Mucosa of rectum (tissue), 2 donors: ENCODE results near the gene PPP2R2C.

Source experiments
- H3K27ac ChIP-seq, 2 donors: one replicate each; pipeline ENCODE4 v1.7.0; 2013; ENCODE audit warnings: inconsistent platforms in 2 of 2, low read depth in 2 of 2, low read length in 2 of 2
- H3K27me3 ChIP-seq, 2 donors: one replicate each; pipeline ENCODE4 v1.7.0; 2013; ENCODE audit warnings: low read length in 2 of 2; ENCODE audit not compliant: control insufficient read depth in 2 of 2, insufficient read depth in 2 of 2
- H3K36me3 ChIP-seq, 2 donors: one replicate each; pipeline ENCODE4 v1.7.0; 2013; ENCODE audit warnings: low read length in 2 of 2; ENCODE audit not compliant: control insufficient read depth in 2 of 2, insufficient read depth in 2 of 2
- H3K4me1 ChIP-seq, 2 donors: one replicate each; pipeline ENCODE4 v1.7.0; 2013; ENCODE audit warnings: low read length in 2 of 2, mild to moderate bottlenecking in 1 of 2; ENCODE audit not compliant: control insufficient read depth in 2 of 2, insufficient read depth in 2 of 2
- H3K4me3 ChIP-seq, 2 donors: one replicate each; pipeline ENCODE4 v1.7.0; 2013; ENCODE audit warnings: low read length in 2 of 2
- H3K9ac ChIP-seq, 2 donors: one replicate each; pipeline ENCODE4 v1.7.0; 2013; ENCODE audit warnings: low read length in 2 of 2, low read depth in 1 of 2, mild to moderate bottlenecking in 1 of 2
- H3K9me3 ChIP-seq, 2 donors: one replicate each; pipeline ENCODE4 v1.7.0; 2013; ENCODE audit warnings: low read length in 2 of 2; ENCODE audit not compliant: control insufficient read depth in 2 of 2
- donor health status: healthy.
- donor health status: Normal muscosa, but diverticular disease.

PPP2R2C gene

GRCh38 chr4:6318206-6318605 is 154.2 kb downstream of the PPP2R2C start:
- H3K27me3 ChIP-seq: no peaks in the 10 kb centered on the region
- no peak overlapping the region for H3K4me3 ChIP-seq
- H3K27ac ChIP-seq: no peak overlapping the region
- no peaks in the 10 kb centered on the region for H3K36me3 ChIP-seq
- H3K9ac ChIP-seq: no peak overlapping the region
- no peaks in the 10 kb centered on the region for H3K9me3 ChIP-seq
- H3K4me1 ChIP-seq: peaks cover 0 to 3% of the 10 kb centered on the region in 2 donors

GRCh38 chr4:6316461-6317003 is 155.9 kb downstream of the PPP2R2C start:
- Histone ChIP-seq H3K27ac (no peak overlapping the region), H3K9ac (no peak overlapping the region), H3K36me3 (no peaks in the 10 kb centered on the region), H3K4me1 (peaks cover 0 to under 1% of the 10 kb centered on the region in 2 donors), H3K4me3 (no peak overlapping the region), H3K9me3 (no peaks in the 10 kb centered on the region), H3K27me3 (no peaks in the 10 kb centered on the region)

GRCh38 chr4:6313216-6313615 is 159.2 kb downstream of the PPP2R2C start:
- H3K27ac ChIP-seq: no peak overlapping the region
- no peaks in the 10 kb centered on the region for H3K27me3 ChIP-seq
- no peak overlapping the region for H3K4me3 ChIP-seq
- no peaks in the 10 kb centered on the region for H3K9me3 ChIP-seq
- H3K36me3 ChIP-seq: no peaks in the 10 kb centered on the region
- H3K9ac ChIP-seq: no peak overlapping the region
- no peaks in the 10 kb centered on the region for H3K4me1 ChIP-seq

- H3K9ac ChIP-seq: no peak overlapping the region
- no peak overlapping the region for H3K27ac ChIP-seq
- H3K4me3 ChIP-seq: no peak overlapping the region
- H3K27me3 ChIP-seq: peaks cover 0 to 4% of the 10 kb centered on the region in 2 donors
- H3K9me3 ChIP-seq: no peaks in the 10 kb centered on the region
- no peaks in the 10 kb centered on the region for H3K4me1 ChIP-seq
- H3K36me3 ChIP-seq: no peaks in the 10 kb centered on the region
Observed at GRCh38 chr4:6309777-6310176, 162.6 kb downstream of the PPP2R2C start.

GRCh38 chr4:6308899-6309643 is 163.3 kb downstream of the PPP2R2C start:
- Histone ChIP-seq H3K4me1 (no peaks in the 10 kb centered on the region), H3K27ac (no peak overlapping the region), H3K9ac (no peak overlapping the region), H3K9me3 (no peaks in the 10 kb centered on the region), H3K4me3 (no peak overlapping the region), H3K27me3 (peaks cover 0 to 4% of the 10 kb centered on the region in 2 donors), H3K36me3 (peaks cover 0 to 3% of the 10 kb centered on the region in 2 donors)

- Histone ChIP-seq H3K27ac (no peak overlapping the region), H3K4me1 (no peaks in the 10 kb centered on the region), H3K9ac (no peak overlapping the region), H3K4me3 (no peak overlapping the region), H3K27me3 (peaks cover 0 to 4% of the 10 kb centered on the region in 2 donors), H3K36me3 (peaks cover 0 to 3% of the 10 kb centered on the region in 2 donors), H3K9me3 (no peaks in the 10 kb centered on the region)
Observed at GRCh38 chr4:6307891-6308290, 164.5 kb downstream of the PPP2R2C start.

- Histone ChIP-seq H3K27me3 (peaks cover 0 to 4% of the 10 kb centered on the region in 2 donors), H3K36me3 (peaks cover 6% of the 10 kb centered on the region in 2 donors), H3K27ac (no peak overlapping the region), H3K9me3 (no peaks in the 10 kb centered on the region), H3K4me1 (no peaks in the 10 kb centered on the region), H3K4me3 (no peak overlapping the region), H3K9ac (no peak overlapping the region)
Observed at GRCh38 chr4:6307230-6307629, 165.2 kb downstream of the PPP2R2C start.

- no peaks in the 10 kb centered on the region for H3K4me1 ChIP-seq
- peaks cover 0 to 4% of the 10 kb centered on the region in 2 donors for H3K27me3 ChIP-seq
- no peaks in the 10 kb centered on the region for H3K9me3 ChIP-seq
- H3K36me3 ChIP-seq: peaks cover 12 to 14% of the 10 kb centered on the region in 2 donors
- H3K27ac ChIP-seq: no peak overlapping the region
- H3K9ac ChIP-seq: no peak overlapping the region
- no peak overlapping the region for H3K4me3 ChIP-seq
Observed at GRCh38 chr4:6306299-6306698, 166.1 kb downstream of the PPP2R2C start.

GRCh38 chr4:6303943-6304342 is 168.5 kb downstream of the PPP2R2C start:
- Histone ChIP-seq H3K4me1 (no peaks in the 10 kb centered on the region), H3K27ac (no peak overlapping the region), H3K36me3 (peaks cover 21 to 22% of the 10 kb centered on the region in 2 donors), H3K9me3 (no peaks in the 10 kb centered on the region), H3K9ac (no peak overlapping the region), H3K27me3 (peaks cover 0 to 4% of the 10 kb centered on the region in 2 donors), H3K4me3 (no peak overlapping the region)

- Histone ChIP-seq H3K27ac (no peak overlapping the region), H3K4me1 (no peaks in the 10 kb centered on the region), H3K4me3 (no peak overlapping the region), H3K36me3 (peaks cover 21 to 22% of the 10 kb centered on the region in 2 donors), H3K9me3 (no peaks in the 10 kb centered on the region), H3K9ac (no peak overlapping the region), H3K27me3 (peaks cover 0 to 4% of the 10 kb centered on the region in 2 donors)
Observed at GRCh38 chr4:6302869-6303268, 169.5 kb downstream of the PPP2R2C start.
